Hepatocyte (in vitro differentiated cells): ENCODE data around the gene ZNF764. TPM values are rescaled to one million over a fixed set of nuclear protein-coding genes. Genes with fewer than 3 reads are reported as not detected.

ENCODE experiments used
- DNase-seq: peaks from one replicate; pipeline ENCODE4 v3.0.0-alpha.2; 2016; ENCODE audit warnings: low spot score
- H2AFZ ChIP-seq: fragments of 200-600 bp; sonication (generic); 2 replicates; pipeline ENCODE4 v1.6.0; 2016; ENCODE audit warnings: antibody characterized with exemption, mild to moderate bottlenecking
- H3K27ac ChIP-seq: fragments of 200-600 bp; sonication (generic); 2 replicates; pipeline ENCODE4 v1.5.1; 2016; ENCODE audit warnings: mild to moderate bottlenecking
- H3K27me3 ChIP-seq: fragments of 200-600 bp; sonication (generic); 2 replicates; pipeline ENCODE4 v1.6.1; 2016
- H3K36me3 ChIP-seq: fragments of 200-600 bp; sonication (generic); replicated peaks from 2 replicates; pipeline ENCODE4 v1.5.1; 2016; ENCODE audit warnings: low read depth; ENCODE audit not compliant: insufficient read depth
- H3K4me1 ChIP-seq: fragments of 200-600 bp; sonication (generic); 2 replicates; pipeline ENCODE4 v1.5.1; 2016; ENCODE audit warnings: mild to moderate bottlenecking, moderate library complexity; ENCODE audit not compliant: insufficient read depth
- H3K4me2 ChIP-seq: fragments of 200-600 bp; sonication (generic); 2 replicates; pipeline ENCODE4 v1.6.0; 2016
- H3K4me3 ChIP-seq: fragments of 200-600 bp; sonication (generic); 2 replicates; pipeline ENCODE4 v1.5.1; 2016; ENCODE audit warnings: mild to moderate bottlenecking
- H3K79me2 ChIP-seq: fragments of 200-600 bp; sonication (generic); 2 replicates; pipeline ENCODE4 v1.6.0; 2017; ENCODE audit warnings: mild to moderate bottlenecking
- H3K9me2 ChIP-seq: fragments of 200-600 bp; sonication (generic); replicated peaks from 2 replicates; pipeline ENCODE4 v1.6.0; 2017; ENCODE audit warnings: mild to moderate bottlenecking; ENCODE audit not compliant: insufficient read depth
- H3K9me3 ChIP-seq: fragments of 200-600 bp; sonication (generic); 2 replicates; pipeline ENCODE4 v1.5.1; 2016; ENCODE audit warnings: low read depth, mild to moderate bottlenecking
- H4K20me1 ChIP-seq: fragments of 200-600 bp; sonication (generic); 2 replicates; pipeline ENCODE4 v1.6.0; 2016; ENCODE audit warnings: mild to moderate bottlenecking; ENCODE audit not compliant: insufficient read depth, poor library complexity, severe bottlenecking
- CTCF ChIP-seq: fragments of 200-600 bp; sonication (generic); IDR thresholded peaks from 2 replicates; pipeline ENCODE4 v1.5.1; 2016; ENCODE audit warnings: antibody characterized with exemption, mild to moderate bottlenecking; ENCODE audit not compliant: poor library complexity
- EZH2 ChIP-seq: fragments of 200-600 bp; sonication (generic); IDR thresholded peaks from 2 replicates; pipeline ENCODE4 v1.6.1; 2016; ENCODE audit warnings: antibody characterized with exemption, mild to moderate bottlenecking, borderline replicate concordance
- EZH2phosphoT487 ChIP-seq: fragments of 200-600 bp; sonication (generic); IDR thresholded peaks from one replicate; pipeline ENCODE4 v1.6.1; 2018; ENCODE audit warnings: antibody characterized with exemption, mild to moderate bottlenecking, low read depth, moderate library complexity; ENCODE audit not compliant: unreplicated experiment, severe bottlenecking
- WGBS: methylation state at CpG from one replicate; pipeline ENCODE4 v1.1.6; 2016; ENCODE audit warnings: low lambda C conversion rate; ENCODE audit errors: missing lambda C conversion rate; 5-methylcytosine and 5-hydroxymethylcytosine counted together
- polyA plus RNA-seq: library from polyadenylated mRNA; unstranded; fragments of >200 nt; fragmentation: Nextera tagmentation; extraction: Ambion mirVana; gene quantifications from 2 replicates; pipeline ENCODE4 v1.2.1, GENCODE V29; 2016
- total RNA-seq: library from RNA; depleted of rRNA; stranded (reverse); fragments of >200 nt; gene quantifications from 2 replicates; pipeline ENCODE4 v1.2.3, GENCODE V29; 2014

The ZNF764 gene
- total and polyA plus RNA-seq, 2 experiments from 2014 or later: 9.8 to 12.1 TPM

GRCh38 chr16:30515275-30515674 lies 42.9 kb downstream of the ZNF764 start:
- no peak overlapping the region for H3K4me2 ChIP-seq
- no peaks in the 10 kb centered on the region for H3K36me3 ChIP-seq
- no peaks in the 10 kb centered on the region for H3K9me2 ChIP-seq
- no peak for DNase-seq
- no peaks in the 10 kb centered on the region for H3K4me1 ChIP-seq
- no peaks in the 10 kb centered on the region for H3K27me3 ChIP-seq
- H3K79me2 ChIP-seq: no peaks in the 10 kb centered on the region
- no peak overlapping the region for H3K4me3 ChIP-seq
- 79% methylated on average over 2 of the region's 2 CpGs for WGBS
- H3K9me3 ChIP-seq: no peaks in the 10 kb centered on the region
- TF ChIP-seq EZH2phosphoT487 (no peak), CTCF (no peak), EZH2 (no peak)
- no peak overlapping the region for H3K27ac ChIP-seq
- no peaks in the 10 kb centered on the region for H4K20me1 ChIP-seq
- H2AFZ ChIP-seq: no peak overlapping the region

- no peak overlapping the region for H3K4me2 ChIP-seq
- 94% methylated on average over 3 of the region's 3 CpGs for WGBS
- no peaks in the 10 kb centered on the region for H3K4me1 ChIP-seq
- no peak for DNase-seq
- no peaks in the 10 kb centered on the region for H3K9me2 ChIP-seq
- no peaks in the 10 kb centered on the region for H3K36me3 ChIP-seq
- H3K27ac ChIP-seq: no peak overlapping the region
- H3K9me3 ChIP-seq: no peaks in the 10 kb centered on the region
- H3K27me3 ChIP-seq: no peaks in the 10 kb centered on the region
- H4K20me1 ChIP-seq: no peaks in the 10 kb centered on the region
- no peak overlapping the region for H3K4me3 ChIP-seq
- TF ChIP-seq EZH2 (no peak), EZH2phosphoT487 (no peak), CTCF (no peak)
- no peak overlapping the region for H2AFZ ChIP-seq
- H3K79me2 ChIP-seq: no peaks in the 10 kb centered on the region
Measured at GRCh38 chr16:30511509-30511908, 46.7 kb downstream of the ZNF764 start.

GRCh38 chr16:30510376-30510938 lies 47.7 kb downstream of the ZNF764 start:
- H3K27ac ChIP-seq: peak overlapping the region; percentile 23
- no peaks in the 10 kb centered on the region for H3K36me3 ChIP-seq
- H3K4me2 ChIP-seq: no peak overlapping the region
- H3K4me1 ChIP-seq: no peaks in the 10 kb centered on the region
- H3K9me2 ChIP-seq: no peaks in the 10 kb centered on the region
- 65% methylated on average over 4 of the region's 4 CpGs for WGBS
- DNase-seq: peak; percentile 26
- H3K4me3 ChIP-seq: no peak overlapping the region
- no peak overlapping the region for H2AFZ ChIP-seq
- H4K20me1 ChIP-seq: no peaks in the 10 kb centered on the region
- no peaks in the 10 kb centered on the region for H3K79me2 ChIP-seq
- H3K27me3 ChIP-seq: no peaks in the 10 kb centered on the region
- H3K9me3 ChIP-seq: no peaks in the 10 kb centered on the region
- TF ChIP-seq EZH2: no peak
- no peak for TF ChIP-seq CTCF
- no peak for TF ChIP-seq EZH2phosphoT487
